Osteocyte (in vitro differentiated cells): ENCODE measurements around the gene IFNGR1. TPM values are rescaled to one million over a fixed set of nuclear protein-coding genes. Genes with fewer than 3 reads are reported as not detected.

Experiments used
- DNase-seq: peaks from one replicate; pipeline ENCODE4 v3.0.0; 2021; ENCODE audit warnings: mixed read lengths; ENCODE audit not compliant: unreplicated experiment; ENCODE audit errors: extremely low spot score
- H3K27ac Mint-ChIP-seq: one replicate; pipeline ENCODE4 v1.8.0; 2021; ENCODE audit warnings: mild to moderate bottlenecking, mixed read lengths; ENCODE audit not compliant: unreplicated experiment
- H3K27me3 Mint-ChIP-seq: one replicate; pipeline ENCODE4 v1.8.0; 2021; ENCODE audit warnings: mixed read lengths; ENCODE audit not compliant: unreplicated experiment
- H3K36me3 Mint-ChIP-seq: one replicate; pipeline ENCODE4 v1.8.0; 2021; ENCODE audit warnings: mixed read lengths; ENCODE audit not compliant: unreplicated experiment
- H3K4me1 Mint-ChIP-seq: one replicate; pipeline ENCODE4 v1.8.0; 2021; ENCODE audit warnings: mixed read lengths; ENCODE audit not compliant: unreplicated experiment
- H3K4me3 Mint-ChIP-seq: one replicate; pipeline ENCODE4 v1.8.0; 2021; ENCODE audit warnings: mild to moderate bottlenecking, moderate library complexity, mixed read lengths; ENCODE audit not compliant: unreplicated experiment
- H3K9me3 Mint-ChIP-seq: one replicate; pipeline ENCODE4 v1.8.0; 2021; ENCODE audit warnings: mixed read lengths; ENCODE audit not compliant: unreplicated experiment
- total RNA-seq: library from RNA; stranded (reverse); gene quantifications from 2 replicates; pipeline ENCODE4 v1.2.1, GENCODE V29; 2021
- TF ChIP-seq, protein P1 (sequence below): fragments of 200-600 bp; sonication (generic); IDR thresholded peaks from 2 replicates; pipeline ENCODE4 v1.5.0; 2021; ENCODE audit warnings: antibody characterized with exemption, mild to moderate bottlenecking, moderate library complexity

Gene IFNGR1
- total RNA-seq, 1 donor from 2014 or later: 33.4 TPM

DNA sequence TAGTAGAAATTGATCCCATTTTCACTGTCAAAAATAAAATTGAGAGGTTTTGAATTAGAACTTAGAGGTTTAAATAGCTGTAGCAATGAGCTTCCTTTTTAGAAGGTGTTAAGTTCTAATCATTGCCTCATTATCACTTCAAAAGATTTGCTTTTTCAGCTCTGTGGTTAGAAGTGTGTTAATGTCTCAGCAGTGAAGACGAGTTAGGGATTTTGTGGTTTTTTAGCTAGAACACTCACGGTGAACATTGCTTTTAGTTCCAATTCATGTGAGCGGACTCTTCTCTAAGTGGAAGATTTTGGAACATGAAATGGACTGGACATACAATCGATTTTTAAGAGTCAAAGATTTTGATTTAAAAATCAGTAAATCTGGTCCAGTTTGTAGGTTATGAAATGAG lies 12.7 kb upstream of the IFNGR1 start:
- H3K27ac Mint-ChIP-seq: no peak overlapping the region
- TF ChIP-seq, protein P1, sequence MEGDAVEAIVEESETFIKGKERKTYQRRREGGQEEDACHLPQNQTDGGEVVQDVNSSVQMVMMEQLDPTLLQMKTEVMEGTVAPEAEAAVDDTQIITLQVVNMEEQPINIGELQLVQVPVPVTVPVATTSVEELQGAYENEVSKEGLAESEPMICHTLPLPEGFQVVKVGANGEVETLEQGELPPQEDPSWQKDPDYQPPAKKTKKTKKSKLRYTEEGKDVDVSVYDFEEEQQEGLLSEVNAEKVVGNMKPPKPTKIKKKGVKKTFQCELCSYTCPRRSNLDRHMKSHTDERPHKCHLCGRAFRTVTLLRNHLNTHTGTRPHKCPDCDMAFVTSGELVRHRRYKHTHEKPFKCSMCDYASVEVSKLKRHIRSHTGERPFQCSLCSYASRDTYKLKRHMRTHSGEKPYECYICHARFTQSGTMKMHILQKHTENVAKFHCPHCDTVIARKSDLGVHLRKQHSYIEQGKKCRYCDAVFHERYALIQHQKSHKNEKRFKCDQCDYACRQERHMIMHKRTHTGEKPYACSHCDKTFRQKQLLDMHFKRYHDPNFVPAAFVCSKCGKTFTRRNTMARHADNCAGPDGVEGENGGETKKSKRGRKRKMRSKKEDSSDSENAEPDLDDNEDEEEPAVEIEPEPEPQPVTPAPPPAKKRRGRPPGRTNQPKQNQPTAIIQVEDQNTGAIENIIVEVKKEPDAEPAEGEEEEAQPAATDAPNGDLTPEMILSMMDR: no peak
- H3K36me3 Mint-ChIP-seq: no peaks in the 10 kb centered on the region
- DNase-seq: no peak
- H3K4me3 Mint-ChIP-seq: no peak overlapping the region
- H3K27me3 Mint-ChIP-seq: no peaks in the 10 kb centered on the region
- H3K9me3 Mint-ChIP-seq: no peaks in the 10 kb centered on the region
- H3K4me1 Mint-ChIP-seq: peaks cover 23% of the 10 kb centered on the region

GRCh38 chr6:137230956-137231555 lies 11.9 kb upstream of the IFNGR1 start:
- H3K9me3 Mint-ChIP-seq: no peaks in the 10 kb centered on the region
- no peak overlapping the region for H3K4me3 Mint-ChIP-seq
- no peaks in the 10 kb centered on the region for H3K27me3 Mint-ChIP-seq
- peaks cover 17% of the 10 kb centered on the region for H3K4me1 Mint-ChIP-seq
- no peaks in the 10 kb centered on the region for H3K36me3 Mint-ChIP-seq
- TF ChIP-seq, protein P1: no peak
- DNase-seq: no peak
- H3K27ac Mint-ChIP-seq: no peak overlapping the region

GRCh38 chr6:137230547-137230946 lies 11.4 kb upstream of the IFNGR1 start:
- TF ChIP-seq, protein P1: no peak
- no peak for DNase-seq
- no peaks in the 10 kb centered on the region for H3K36me3 Mint-ChIP-seq
- H3K27me3 Mint-ChIP-seq: no peaks in the 10 kb centered on the region
- H3K4me3 Mint-ChIP-seq: no peak overlapping the region
- no peak overlapping the region for H3K27ac Mint-ChIP-seq
- H3K9me3 Mint-ChIP-seq: no peaks in the 10 kb centered on the region
- peaks cover 15% of the 10 kb centered on the region for H3K4me1 Mint-ChIP-seq

GRCh38 chr6:137229075-137229759 lies 10.0 kb upstream of the IFNGR1 start:
- TF ChIP-seq, protein P1: no peak
- Mint-ChIP-seq H3K36me3 (no peaks in the 10 kb centered on the region), H3K4me3 (no peak overlapping the region), H3K27me3 (no peaks in the 10 kb centered on the region), H3K4me1 (peaks cover 10% of the 10 kb centered on the region), H3K27ac (no peak overlapping the region), H3K9me3 (no peaks in the 10 kb centered on the region)
- no peak for DNase-seq

DNA sequence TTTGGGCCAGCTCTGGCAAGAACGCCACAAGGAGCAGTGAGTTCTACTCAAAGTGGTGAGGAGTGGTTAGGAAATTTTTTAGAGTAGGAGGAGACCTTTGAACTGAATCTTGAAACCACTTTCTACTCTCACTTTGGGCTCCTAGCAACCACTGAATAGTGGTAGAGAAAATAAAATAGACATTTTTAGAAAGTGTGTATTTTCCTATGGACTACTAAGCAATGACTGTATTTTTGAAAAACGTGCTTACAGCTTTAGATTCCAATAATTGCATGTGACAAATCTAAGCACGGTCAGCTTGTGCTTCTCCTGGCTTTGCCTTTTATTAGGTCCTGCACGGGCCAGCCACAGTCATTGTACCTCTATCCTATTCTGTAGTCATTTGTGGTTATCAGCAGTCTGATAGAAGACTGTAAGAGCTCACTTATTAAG lies 8.7 kb upstream of the IFNGR1 start:
- TF ChIP-seq, protein P1: no peak
- Mint-ChIP-seq H3K36me3 (no peaks in the 10 kb centered on the region), H3K9me3 (no peaks in the 10 kb centered on the region), H3K27ac (no peak overlapping the region), H3K27me3 (no peaks in the 10 kb centered on the region), H3K4me1 (peaks cover 10% of the 10 kb centered on the region), H3K4me3 (no peak overlapping the region)
- DNase-seq: no peak
